B cell (primary cell): ENCODE measurements around the gene DCT. TPM values are rescaled to one million over a fixed set of nuclear protein-coding genes. Genes with fewer than 3 reads are reported as not detected.

Source experiments
- ATAC-seq: fragments of 200-7000 bp; cut with Tn5 transposase; one replicate; pipeline ENCODE4 v1.10.0; 2021; ENCODE audit warnings: low read depth, mild to moderate bottlenecking, moderate number of reproducible peaks, moderate library complexity
- CTCF ChIA-PET: fragments of 350-600 bp; sonication (Branson Sonifier 250); formaldehyde crosslinking; loops from one replicate; lab custom pipeline; 2021; ENCODE audit warnings: antibody characterized with exemption, inconsistent platforms; lab: Charles Lee
- POLR2A ChIA-PET: fragments of 350-600 bp; sonication (Branson Sonifier 250); formaldehyde crosslinking; loops from one replicate; lab custom pipeline; 2021; ENCODE audit warnings: antibody characterized with exemption; lab: Charles Lee
- DNase-seq: peaks from one replicate; pipeline ENCODE4 v3.0.0; 2013
- H2AFZ ChIP-seq: 2 replicates; pipeline ENCODE4 v1.6.1; 2012; ENCODE audit warnings: mild to moderate bottlenecking, low read depth, low read length; ENCODE audit not compliant: insufficient read depth, poor library complexity, severe bottlenecking
- H3K27ac ChIP-seq, 2 donors: 1 replicate in 1 of 2; 2 replicates in 1 of 2; pipeline ENCODE4 v1.5.1; 2012 to 2013; ENCODE audit warnings: low read length in 2 of 2, mild to moderate bottlenecking in 2 of 2, moderate library complexity in 1 of 2
- H3K27me3 ChIP-seq, 4 experiments: fragments of 200-600 bp in 1 of 4; sonication (generic) in 1 of 4; replicated peaks in 1 of 4; 1 replicate in 2 of 4; 2 replicates in 2 of 4; pipeline versions ENCODE4 v1.6.1 to v1.7.0; 2013 to 2016; ENCODE audit warnings: low read length in 3 of 4, mild to moderate bottlenecking in 2 of 4, mixed read lengths in 1 of 4, moderate library complexity in 1 of 4; ENCODE audit not compliant: insufficient read depth in 4 of 4, control insufficient read depth in 3 of 4; ENCODE audit errors: control extremely low read depth in 1 of 4
- H3K36me3 ChIP-seq, 2 experiments: replicated peaks in 1 of 2; 1 replicate in 1 of 2; 2 replicates in 1 of 2; pipeline versions ENCODE4 v1.6.1 to v1.7.1; 2013; ENCODE audit warnings: low read length in 1 of 2; ENCODE audit not compliant: insufficient read depth in 2 of 2, control insufficient read depth in 1 of 2; ENCODE audit errors: control extremely low read depth in 1 of 2, extremely low read depth in 1 of 2
- H3K4me1 ChIP-seq, 2 donors: fragments of 200-600 bp in 1 of 2; sonication (generic) in 1 of 2; 1 replicate in 1 of 2; 2 replicates in 1 of 2; pipeline versions ENCODE4 v1.5.1 to v1.6.1; 2013 to 2017; ENCODE audit warnings: low read length in 2 of 2; ENCODE audit not compliant: control insufficient read depth in 2 of 2, insufficient read depth in 2 of 2
- H3K4me2 ChIP-seq: replicated peaks from 2 replicates; pipeline ENCODE3; 2012; ENCODE audit warnings: mild to moderate bottlenecking, low read depth, low read length; ENCODE audit not compliant: poor library complexity, severe bottlenecking
- H3K4me3 ChIP-seq, 5 experiments: fragments of 200-600 bp in 1 of 5; sonication (generic) in 1 of 5; 1 replicate in 3 of 5; 2 replicates in 2 of 5; pipeline versions ENCODE4 v1.5.1 to v1.7.0; 2011 to 2016; ENCODE audit warnings: low read length in 4 of 5, mild to moderate bottlenecking in 4 of 5, low read depth in 2 of 5, control low read depth in 1 of 5, moderate library complexity in 1 of 5; ENCODE audit not compliant: insufficient read depth in 1 of 5; ENCODE audit errors: control extremely low read depth in 1 of 5, extremely low read depth in 1 of 5
- H3K79me2 ChIP-seq: fragments of 200-600 bp; sonication (generic); one replicate; pipeline ENCODE4 v1.6.0; 2016; ENCODE audit warnings: low read length; ENCODE audit not compliant: control insufficient read depth, insufficient read depth
- H3K9ac ChIP-seq: fragments of 200-600 bp; sonication (generic); 2 replicates; pipeline ENCODE4 v1.6.1; 2017; ENCODE audit warnings: mild to moderate bottlenecking, low read length, moderate library complexity
- H3K9me3 ChIP-seq, 3 donors: one replicate each; pipeline versions ENCODE4 v1.6.1 to v1.7.1; 2013; ENCODE audit warnings: low read length in 2 of 3; ENCODE audit not compliant: control insufficient read depth in 2 of 3, insufficient read depth in 1 of 3; ENCODE audit errors: control extremely low read depth in 1 of 3
- H4K20me1 ChIP-seq: 2 replicates; pipeline ENCODE4 v1.6.0; 2012; ENCODE audit warnings: mild to moderate bottlenecking, low read length; ENCODE audit not compliant: insufficient read depth, control insufficient read depth, poor library complexity, severe bottlenecking
- H3K27ac Mint-ChIP-seq: one replicate; pipeline ENCODE4 v1.8.0; 2021; ENCODE audit warnings: mixed read lengths
- H3K27me3 Mint-ChIP-seq: one replicate; pipeline ENCODE4 v1.8.0; 2021; ENCODE audit warnings: mixed read lengths
- H3K4me1 Mint-ChIP-seq: one replicate; pipeline ENCODE4 v1.8.0; 2021; ENCODE audit warnings: mixed read lengths
- H3K4me3 Mint-ChIP-seq: one replicate; pipeline ENCODE4 v1.8.0; 2021; ENCODE audit warnings: mixed read lengths
- H3K9me3 Mint-ChIP-seq: one replicate; pipeline ENCODE4 v1.8.0; 2022; ENCODE audit warnings: mixed read lengths; ENCODE audit not compliant: insufficient read depth
- CTCF ChIP-seq: fragments of 200-600 bp; IDR thresholded peaks from one replicate; pipeline ENCODE4 v1.8.0; 2022; ENCODE audit warnings: antibody characterized with exemption, mild to moderate bottlenecking
- EZH2 ChIP-seq: IDR thresholded peaks from 2 replicates; pipeline ENCODE4 v1.6.1; 2012; ENCODE audit warnings: borderline replicate concordance, low read depth, mild to moderate bottlenecking, moderate library complexity, low read length; ENCODE audit not compliant: insufficient read depth, poor library complexity, severe bottlenecking
- WGBS: methylation state at CpG from one replicate; pipeline ENCODE4 v1.1.5; 2013; ENCODE audit warnings: missing lambda C conversion rate; ENCODE audit not compliant: insufficient coverage; 5-methylcytosine and 5-hydroxymethylcytosine counted together
- intact Hi-C: fragments of 100-400 bp; cut with micrococcal nuclease; formaldehyde crosslinking; loops from one replicate; pipeline ENCODE4 v1.10.0; 2022
- polyA plus RNA-seq: library from polyadenylated mRNA; depleted of rRNA; stranded (reverse); fragments of >200 nt; gene quantifications from 2 replicates; pipeline ENCODE4 v1.2.3, GENCODE V29; 2012
- total RNA-seq, 2 donors: library from RNA; stranded (reverse); fragments of 120-200 nt in 1 of 2; gene quantifications; 1 replicate in 1 of 2; 2 replicates in 1 of 2; pipeline versions ENCODE4 v1.2.3 to v1.2.4, GENCODE V29; 2013 to 2022

DCT gene
- total and polyA plus RNA-seq, 2 donors (not counting 1 experiment from before 2014, with no cell fraction given) = 0.10 to 0.18 TPM

- Histone ChIP-seq H3K27ac (no peak overlapping the region), H3K4me1 (peaks cover 7 to 8% of the 10 kb centered on the region in 2 donors), H3K9ac (no peak overlapping the region), H3K36me3 (no peaks in the 10 kb centered on the region), H2AFZ (no peak overlapping the region), H3K79me2 (no peaks in the 10 kb centered on the region), H3K9me3 (no peaks in the 10 kb centered on the region), H4K20me1 (no peaks in the 10 kb centered on the region), H3K4me2 (no peak overlapping the region), H3K4me3 (no peak overlapping the region), H3K27me3 (no peaks in the 10 kb centered on the region)
- Mint-ChIP-seq H3K4me3 (no peak overlapping the region), H3K9me3 (no peaks in the 10 kb centered on the region), H3K27me3 (no peaks in the 10 kb centered on the region), H3K27ac (no peak overlapping the region), H3K4me1 (peaks cover 6% of the 10 kb centered on the region)
- CTCF ChIA-PET = interaction anchor here (1.1 to 16.6 kb wide), 3 partner anchors 7 to 184 kb away, joined by 3 to 366 read pairs (median 3); no protein-coding TSS in a partner anchor
- TF ChIP-seq EZH2 (no peak), CTCF (no peak)
- WGBS = 64% methylated on average over 16 of the region's 19 CpGs
- DNase-seq (peak; percentile 13), ATAC-seq (peak; percentile 33)
- POLR2A ChIA-PET = no interaction called here
- intact Hi-C loops = no loop called here
Measured at GRCh38 chr13:94433055-94433961, 46.2 kb downstream of the DCT start.

GRCh38 chr13:94431987-94432386 lies 47.5 kb downstream of the DCT start:
- H3K27me3 ChIP-seq = no peaks in the 10 kb centered on the region
- Mint-ChIP-seq H3K27me3 (no peaks in the 10 kb centered on the region), H3K27ac (no peak overlapping the region), H3K9me3 (no peaks in the 10 kb centered on the region), H3K4me1 (peaks cover 6% of the 10 kb centered on the region), H3K4me3 (no peak overlapping the region)
- H3K9me3 ChIP-seq = no peaks in the 10 kb centered on the region
- no peaks in the 10 kb centered on the region for H4K20me1 ChIP-seq
- no peak overlapping the region for H3K27ac ChIP-seq
- ATAC-seq = no peak
- no peak overlapping the region for H3K4me3 ChIP-seq
- H3K79me2 ChIP-seq = no peaks in the 10 kb centered on the region
- intact Hi-C loops = no loop called here
- no peak overlapping the region for H3K9ac ChIP-seq
- H2AFZ ChIP-seq = no peak overlapping the region
- H3K4me1 ChIP-seq = peaks cover 7 to 8% of the 10 kb centered on the region in 2 donors
- no peaks in the 10 kb centered on the region for H3K36me3 ChIP-seq
- ChIA-PET CTCF (interaction anchor here (1.1 to 16.6 kb wide), 2 partner anchors 17 to 186 kb away, joined by 3 to 366 read pairs; no protein-coding TSS in a partner anchor), POLR2A (interaction anchor here (0.6 kb wide), 1 partner anchor 1268 kb away, joined by 3 read pairs; no protein-coding TSS in a partner anchor)
- DNase-seq = no peak
- no peak overlapping the region for H3K4me2 ChIP-seq
- TF ChIP-seq CTCF = no peak
- no peak for TF ChIP-seq EZH2
